AG09309 (cell line): ENCODE measurements around the gene TAF8.

ENCODE experiments used
- DNase-seq: peaks from one replicate; pipeline ENCODE4 v3.0.0-alpha.2; 2010; ENCODE audit warnings: low read depth
- H3K4me3 ChIP-seq: 2 replicates; pipeline ENCODE4 v1.5.1; 2011; ENCODE audit warnings: mild to moderate bottlenecking, low read depth, low read length, moderate library complexity; ENCODE audit not compliant: control insufficient read depth
- TF ChIP-seq, protein P1 (sequence below): IDR thresholded peaks from 2 replicates; pipeline ENCODE4 v1.5.1; 2011; ENCODE audit warnings: mild to moderate bottlenecking, low read depth, low read length, inconsistent platforms; ENCODE audit not compliant: insufficient read depth, control insufficient read depth; ENCODE audit errors: missing control alignments

TAF8 gene

DNA sequence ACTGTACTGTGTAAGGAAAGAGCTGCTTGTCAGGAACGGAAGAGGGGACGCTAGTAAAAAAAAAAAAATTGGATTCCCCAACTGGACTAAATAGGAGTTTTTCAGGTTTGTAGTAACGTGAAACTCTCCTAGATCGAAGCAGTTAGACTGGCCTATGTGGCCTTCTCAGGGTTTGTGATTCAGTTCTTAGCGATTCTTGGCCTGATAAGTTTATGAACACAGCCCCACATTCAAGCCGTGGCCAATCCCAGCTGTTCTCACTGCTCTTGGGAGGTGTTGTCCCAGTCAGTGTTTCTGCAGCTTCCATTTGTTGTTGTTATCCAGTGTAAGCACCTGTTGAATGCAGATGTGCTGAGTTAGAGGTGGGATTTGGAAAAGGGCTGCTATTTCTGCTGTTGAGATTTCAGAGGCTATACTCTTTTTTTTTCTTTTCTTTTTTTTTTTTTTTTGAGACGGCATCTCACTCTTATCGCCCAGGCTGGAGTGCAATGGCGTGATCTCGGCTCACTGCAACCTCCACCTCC lies 29.7 kb downstream of the TAF8 start:
- TF ChIP-seq, protein P1, sequence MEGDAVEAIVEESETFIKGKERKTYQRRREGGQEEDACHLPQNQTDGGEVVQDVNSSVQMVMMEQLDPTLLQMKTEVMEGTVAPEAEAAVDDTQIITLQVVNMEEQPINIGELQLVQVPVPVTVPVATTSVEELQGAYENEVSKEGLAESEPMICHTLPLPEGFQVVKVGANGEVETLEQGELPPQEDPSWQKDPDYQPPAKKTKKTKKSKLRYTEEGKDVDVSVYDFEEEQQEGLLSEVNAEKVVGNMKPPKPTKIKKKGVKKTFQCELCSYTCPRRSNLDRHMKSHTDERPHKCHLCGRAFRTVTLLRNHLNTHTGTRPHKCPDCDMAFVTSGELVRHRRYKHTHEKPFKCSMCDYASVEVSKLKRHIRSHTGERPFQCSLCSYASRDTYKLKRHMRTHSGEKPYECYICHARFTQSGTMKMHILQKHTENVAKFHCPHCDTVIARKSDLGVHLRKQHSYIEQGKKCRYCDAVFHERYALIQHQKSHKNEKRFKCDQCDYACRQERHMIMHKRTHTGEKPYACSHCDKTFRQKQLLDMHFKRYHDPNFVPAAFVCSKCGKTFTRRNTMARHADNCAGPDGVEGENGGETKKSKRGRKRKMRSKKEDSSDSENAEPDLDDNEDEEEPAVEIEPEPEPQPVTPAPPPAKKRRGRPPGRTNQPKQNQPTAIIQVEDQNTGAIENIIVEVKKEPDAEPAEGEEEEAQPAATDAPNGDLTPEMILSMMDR, result no peak
- DNase-seq, result no peak
- no peak overlapping the region for H3K4me3 ChIP-seq

DNA sequence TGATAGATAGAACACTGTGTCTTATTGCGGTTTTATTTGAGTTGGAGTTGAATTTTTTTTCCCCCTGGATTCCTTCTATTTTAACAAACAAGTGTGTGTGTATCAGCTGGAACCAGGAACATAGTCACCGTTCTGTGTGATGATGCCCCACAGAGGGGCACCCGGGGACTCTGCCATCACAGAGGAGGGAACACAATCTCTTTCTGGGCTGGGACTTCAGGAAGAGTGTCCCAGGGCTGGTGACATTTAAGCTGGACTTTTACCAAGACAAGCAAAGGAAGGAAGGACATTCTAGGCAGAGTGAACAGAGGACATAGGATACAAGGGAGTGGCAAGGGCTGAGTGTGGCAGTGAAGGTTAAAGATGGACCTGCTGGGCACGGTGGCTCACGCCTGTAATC lies 33.2 kb downstream of the TAF8 start:
- H3K4me3 ChIP-seq, result no peak overlapping the region
- TF ChIP-seq, protein P1, result no peak
- DNase-seq, result no peak

DNA sequence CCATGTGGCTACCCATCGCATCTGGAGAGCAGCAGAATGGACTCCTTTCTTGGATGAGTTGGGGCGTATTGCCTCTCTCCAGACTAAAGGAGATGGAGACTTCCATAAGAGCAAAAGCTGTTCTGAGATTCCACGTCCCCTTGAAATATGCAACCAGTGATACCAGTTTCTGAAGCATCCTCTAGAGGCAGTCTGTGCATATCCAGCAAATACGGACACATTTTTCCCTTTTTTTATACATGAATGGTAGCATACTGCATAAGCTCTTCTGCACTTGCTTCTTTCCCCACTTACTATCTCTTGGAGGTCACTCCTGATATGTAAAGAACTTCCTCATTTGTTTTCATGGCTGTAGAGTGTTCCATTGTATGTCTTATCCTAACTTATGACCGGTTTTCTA lies 34.6 kb downstream of the TAF8 start:
- DNase-seq, result no peak
- TF ChIP-seq, protein P1, result peak; percentile 27
- no peak overlapping the region for H3K4me3 ChIP-seq

DNA sequence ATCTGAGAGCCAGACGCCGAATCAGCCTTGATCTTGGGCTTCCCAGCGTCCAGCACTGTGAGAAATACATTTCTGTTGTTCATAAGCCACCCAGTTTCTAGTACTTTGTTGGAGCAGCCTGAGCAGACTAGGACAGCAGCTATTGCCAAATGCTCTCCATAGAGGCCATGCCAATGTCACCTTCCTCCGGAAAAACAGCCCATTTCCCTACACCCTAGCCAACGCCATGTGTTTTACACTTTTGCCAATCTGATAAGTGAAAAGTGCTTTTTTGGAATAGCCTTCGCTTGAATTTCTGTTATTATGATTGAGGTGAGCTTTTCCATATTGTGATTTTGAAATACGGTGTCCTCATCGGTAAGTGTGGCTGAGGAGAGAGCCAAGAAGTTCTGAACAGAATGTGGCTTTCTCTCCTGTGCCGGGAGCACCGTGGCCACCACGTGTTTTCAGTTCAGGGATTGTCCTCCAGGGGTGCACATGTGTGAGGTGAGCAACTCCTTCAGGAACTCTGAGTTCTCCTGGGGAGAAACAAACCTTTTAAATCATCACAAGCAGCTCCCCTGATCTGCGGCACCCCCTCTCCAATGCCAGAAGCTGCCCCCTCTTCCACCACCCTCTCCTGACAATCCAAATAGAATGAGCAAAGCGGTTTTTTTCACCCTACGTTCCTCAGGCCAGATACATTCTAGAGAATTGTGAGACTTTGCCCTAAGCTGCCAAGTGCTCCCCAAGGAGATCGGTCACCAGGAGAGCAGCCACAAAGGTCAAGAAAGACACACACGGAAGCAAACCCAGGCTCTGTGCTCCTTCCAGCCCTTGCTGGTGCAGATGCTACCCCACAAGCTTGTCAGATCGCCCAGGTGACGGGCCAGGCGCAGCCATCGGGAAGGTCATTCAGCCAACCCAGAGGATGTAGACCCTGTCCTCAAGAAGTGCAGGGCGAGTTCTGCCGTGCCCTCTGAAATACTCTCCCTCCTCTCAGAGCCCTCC lies 36.0 kb downstream of the TAF8 start:
- TF ChIP-seq, protein P1, result peak; percentile 27
- no peak for DNase-seq
- H3K4me3 ChIP-seq, result no peak overlapping the region

DNA sequence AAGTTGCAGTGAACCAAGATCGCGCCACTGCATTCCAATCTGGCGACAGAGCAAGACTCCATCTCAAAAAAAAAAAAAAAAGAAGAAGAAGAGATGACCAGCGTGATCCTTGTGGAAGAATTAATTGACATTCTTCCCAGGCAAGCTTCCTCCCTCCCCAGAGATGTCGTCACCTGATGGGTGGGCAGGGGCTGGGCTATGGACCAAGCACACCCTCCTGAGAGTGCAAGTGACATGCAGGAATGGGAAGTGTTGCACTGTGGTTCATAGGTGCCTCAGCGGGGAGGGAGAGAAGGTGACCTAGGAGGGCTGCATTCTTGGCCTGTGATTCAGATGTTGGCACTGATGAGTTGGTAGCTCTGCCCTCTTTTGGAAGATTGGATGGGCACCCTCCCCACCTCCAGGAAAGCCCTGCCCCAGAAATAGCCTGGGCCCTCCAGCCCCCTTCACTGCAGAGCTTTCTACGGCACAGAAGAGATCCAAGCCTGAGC lies 37.8 kb downstream of the TAF8 start:
- DNase-seq, result no peak
- no peak overlapping the region for H3K4me3 ChIP-seq
- TF ChIP-seq, protein P1, result no peak

DNA sequence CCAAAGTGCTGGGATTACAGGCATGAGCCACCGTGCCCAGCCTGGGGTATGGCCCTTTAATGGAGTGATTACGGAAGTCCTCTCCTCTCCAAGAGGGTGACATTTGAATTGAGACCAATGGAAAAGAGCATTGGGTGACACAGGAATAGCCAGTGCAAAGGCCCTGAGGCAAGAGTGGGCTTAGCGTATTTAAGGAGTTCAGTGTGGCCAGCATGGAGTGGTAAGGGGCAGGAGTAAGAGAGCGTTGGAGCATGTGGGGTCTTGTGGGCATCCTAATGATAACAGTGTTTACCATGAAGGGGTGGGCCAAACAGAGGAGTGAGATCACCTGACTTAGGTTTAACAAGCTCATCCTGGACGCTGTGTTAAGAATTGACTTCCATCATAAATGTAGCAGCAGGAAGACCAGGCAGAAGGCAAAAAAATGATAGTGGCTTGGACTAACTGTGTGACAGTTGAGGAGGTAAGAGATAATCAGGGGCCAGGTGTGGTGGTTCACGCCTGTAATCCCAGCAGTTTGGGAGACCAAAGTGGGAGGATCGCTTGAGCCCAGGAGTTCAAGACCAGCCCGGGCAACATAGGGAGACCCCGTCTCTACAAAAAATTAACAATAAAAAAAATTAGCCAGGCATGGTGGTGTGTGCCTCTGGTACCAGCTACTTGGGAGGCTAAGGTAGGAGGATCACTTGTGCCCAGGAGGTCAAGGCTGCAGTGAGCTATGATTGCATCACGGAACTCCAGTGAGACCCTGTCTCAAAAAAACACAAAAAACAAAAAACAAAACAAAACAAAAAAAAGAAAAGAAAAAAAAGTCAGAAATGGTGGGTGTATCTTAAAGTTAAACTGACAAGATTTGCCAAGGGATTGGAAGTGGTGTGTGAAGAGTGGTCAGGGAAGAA lies 40.7 kb downstream of the TAF8 start:
- no peak for DNase-seq
- TF ChIP-seq, protein P1, result no peak
- no peak overlapping the region for H3K4me3 ChIP-seq
